Frontal cortex (tissue), 4 donors: Measurements from ENCODE around the gene JUN. TPM values are rescaled to one million over a fixed set of nuclear protein-coding genes. Genes with fewer than 3 reads are reported as not detected.

ENCODE experiments used
- DNase-seq, 2 donors: peaks; one replicate each; pipeline ENCODE4 v3.0.0; 2012; ENCODE audit warnings: low spot score in 2 of 2
- FAIRE-seq: peaks from 2 replicates; lab custom pipeline; 2012; peaks lifted over from hg19 to GRCh38; lab: Jason Lieb, UNC
- total RNA-seq: library from RNA; depleted of rRNA; stranded (reverse); fragments of >200 nt; gene quantifications from one replicate; pipeline ENCODE4 v1.2.3, GENCODE V29; 2014
- donor health status: control.
- donor health status: control.
- donor health status: control.

JUN gene
- total RNA-seq, 1 donor from 2014 or later = 51.8 TPM

DNA sequence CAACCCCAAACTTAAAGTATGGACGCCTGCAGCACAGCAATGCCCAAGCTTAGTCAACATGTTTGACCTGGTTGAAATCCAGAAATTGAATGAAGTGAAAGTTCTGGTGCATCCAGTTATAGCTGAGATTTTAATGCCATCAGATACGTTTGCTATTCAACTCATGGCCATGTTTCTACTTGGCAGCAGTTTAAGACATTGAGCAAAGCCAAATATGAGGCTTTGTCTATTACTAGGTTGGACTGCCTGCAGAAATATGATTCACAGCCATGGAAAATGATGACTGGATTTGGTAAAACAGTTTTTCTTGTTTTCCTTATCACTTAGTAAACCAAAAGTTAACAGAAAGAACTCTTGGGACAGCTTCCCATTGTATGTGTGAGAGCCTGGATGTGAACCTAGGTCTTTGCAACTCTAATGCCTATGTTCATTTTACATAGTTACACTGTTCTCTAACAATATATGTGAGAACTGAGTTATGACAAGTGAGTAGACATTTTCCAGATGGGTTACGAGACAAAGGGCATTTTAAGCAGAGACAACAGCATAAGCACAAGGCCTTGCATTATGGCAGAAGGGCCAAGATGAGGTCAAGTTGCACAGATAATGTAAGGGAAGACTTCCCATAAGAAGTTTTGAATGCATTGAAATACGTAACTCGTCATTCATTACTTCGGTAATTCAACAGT is 51.6 kb downstream of the JUN start:
- DNase-seq (no peak), FAIRE-seq (no peak)

Other genes starting within 250 kb of the JUN start
- 47.3 TPM for gene OMA1, start 237.3 kb downstream of the JUN start, total RNA-seq
- under 0.01 TPM for gene TACSTD2, start 206.8 kb downstream of the JUN start, total RNA-seq
- gene MYSM1, start 84.0 kb downstream of the JUN start, total RNA-seq = 34.6 TPM